WTC11 (cell line): ENCODE data around the gene TMEM212. TPM values are rescaled to one million over a fixed set of nuclear protein-coding genes. Genes with fewer than 3 reads are reported as not detected.

Experiments
- ATAC-seq: fragments of 200-7000 bp; cut with Tn5 transposase; 2 replicates; pipeline ENCODE4 v1.10.0; 2021; ENCODE audit warnings: mild to moderate bottlenecking, moderate library complexity
- CTCF ChIA-PET: fragments of 300-600 bp; sonication (Branson Sonifier 250); formaldehyde crosslinking; loops from one replicate; lab custom pipeline; 2021; ENCODE audit warnings: antibody characterized with exemption; lab: Charles Lee
- POLR2A ChIA-PET: fragments of 350-600 bp; sonication (Branson Sonifier 250); formaldehyde crosslinking; loops from one replicate; lab custom pipeline; 2021; ENCODE audit warnings: antibody characterized with exemption; lab: Charles Lee
- DNase-seq: peaks from one replicate; pipeline ENCODE4 v3.0.0; 2021; ENCODE audit warnings: low spot score
- H3K27ac Mint-ChIP-seq: 2 replicates; pipeline ENCODE4 v1.8.0; 2021; ENCODE audit warnings: mixed read lengths
- H3K27me3 Mint-ChIP-seq: 2 replicates; pipeline ENCODE4 v1.8.0; 2021; ENCODE audit warnings: low read depth, mild to moderate bottlenecking, moderate library complexity, mixed read lengths
- H3K36me3 Mint-ChIP-seq: 2 replicates; pipeline ENCODE4 v1.8.0; 2021; ENCODE audit warnings: mixed read lengths
- H3K4me1 Mint-ChIP-seq: 2 replicates; pipeline ENCODE4 v1.8.0; 2022; ENCODE audit warnings: mixed read lengths
- H3K4me3 Mint-ChIP-seq: 2 replicates; pipeline ENCODE4 v1.8.0; 2021; ENCODE audit warnings: mild to moderate bottlenecking, moderate library complexity, mixed read lengths
- H3K9me3 Mint-ChIP-seq: 2 replicates; pipeline ENCODE4 v1.8.0; 2021; ENCODE audit warnings: mixed read lengths
- CREB1 ChIP-seq: sonication (generic); formaldehyde crosslinking; IDR thresholded peaks from 2 replicates; pipeline ENCODE4 v1.8.0; 2023; ENCODE audit warnings: mild to moderate bottlenecking, missing genetic modification reagents
- CREM ChIP-seq: sonication (generic); formaldehyde crosslinking; IDR thresholded peaks from 2 replicates; pipeline ENCODE4 v1.8.1; 2022; ENCODE audit warnings: mild to moderate bottlenecking, missing genetic modification reagents, moderate library complexity
- E2F1 ChIP-seq: sonication (generic); formaldehyde crosslinking; IDR thresholded peaks from 2 replicates; pipeline ENCODE4 v1.8.0; 2022; ENCODE audit warnings: mild to moderate bottlenecking, missing genetic modification reagents
- ETV6 ChIP-seq: sonication (generic); formaldehyde crosslinking; IDR thresholded peaks from 2 replicates; pipeline ENCODE4 v1.8.1; 2022; ENCODE audit warnings: mild to moderate bottlenecking, missing genetic modification reagents
- FOXK1 ChIP-seq: sonication (generic); formaldehyde crosslinking; IDR thresholded peaks from 2 replicates; pipeline ENCODE4 v1.8.0; 2022; ENCODE audit warnings: mild to moderate bottlenecking, moderate library complexity, missing genetic modification reagents
- GTF2I ChIP-seq: fragments of 250-450 bp; sonication (Bioruptor Pico); conservative IDR thresholded peaks from 2 replicates; pipeline ENCODE4 v1.4.0; 2021; ENCODE audit warnings: mild to moderate bottlenecking
- HMGXB4 ChIP-seq: sonication (generic); formaldehyde crosslinking; IDR thresholded peaks from 2 replicates; pipeline ENCODE4 v1.8.1; 2023; ENCODE audit warnings: mild to moderate bottlenecking, moderate library complexity, missing genetic modification reagents
- IRF2 ChIP-seq: sonication (generic); formaldehyde crosslinking; IDR thresholded peaks from 2 replicates; pipeline ENCODE4 v1.8.0; 2022; ENCODE audit warnings: low read depth, missing genetic modification reagents, borderline replicate concordance
- JAZF1 ChIP-seq: fragments of 250-450 bp; sonication (Bioruptor Pico); IDR thresholded peaks from 2 replicates; pipeline ENCODE4 v1.9.0; 2021; ENCODE audit warnings: moderate library complexity, mild to moderate bottlenecking, inconsistent platforms
- JUN ChIP-seq: sonication (generic); formaldehyde crosslinking; IDR thresholded peaks from 2 replicates; pipeline ENCODE4 v1.8.0; 2023; ENCODE audit warnings: mild to moderate bottlenecking, missing genetic modification reagents
- NFE2L1 ChIP-seq: sonication (generic); formaldehyde crosslinking; IDR thresholded peaks from 2 replicates; pipeline ENCODE4 v1.8.1; 2023; ENCODE audit warnings: missing genetic modification reagents
- PRDM15 ChIP-seq: sonication (generic); formaldehyde crosslinking; IDR thresholded peaks from 2 replicates; pipeline ENCODE4 v1.8.0; 2022; ENCODE audit warnings: missing genetic modification reagents
- RELA ChIP-seq: sonication (generic); formaldehyde crosslinking; IDR thresholded peaks from 2 replicates; pipeline ENCODE4 v1.8.1; 2022; ENCODE audit warnings: missing genetic modification reagents, mild to moderate bottlenecking, borderline replicate concordance
- SMAD4 ChIP-seq: sonication (generic); formaldehyde crosslinking; IDR thresholded peaks from 2 replicates; pipeline ENCODE4 v1.8.0; 2022; ENCODE audit warnings: mild to moderate bottlenecking, missing genetic modification reagents
- TCF7 ChIP-seq: sonication (generic); formaldehyde crosslinking; IDR thresholded peaks from 2 replicates; pipeline ENCODE4 v1.8.0; 2022; ENCODE audit warnings: mild to moderate bottlenecking, low read depth, missing genetic modification reagents, moderate library complexity
- USF1 ChIP-seq: sonication (generic); formaldehyde crosslinking; IDR thresholded peaks from 2 replicates; pipeline ENCODE4 v1.8.0; 2022; ENCODE audit warnings: mild to moderate bottlenecking, missing genetic modification reagents
- ZMAT4 ChIP-seq: fragments of 250-450 bp; sonication (Bioruptor Pico); IDR thresholded peaks from 2 replicates; pipeline ENCODE4 v1.9.0; 2021; ENCODE audit warnings: mild to moderate bottlenecking
- ZNF138 ChIP-seq: sonication (generic); formaldehyde crosslinking; conservative IDR thresholded peaks from 2 replicates; pipeline ENCODE4 v1.8.1; 2022; ENCODE audit warnings: mild to moderate bottlenecking, moderate library complexity, missing genetic modification reagents
- ZNF281 ChIP-seq: sonication (generic); formaldehyde crosslinking; IDR thresholded peaks from 2 replicates; pipeline ENCODE4 v1.8.0; 2023; ENCODE audit warnings: mild to moderate bottlenecking, missing genetic modification reagents
- total RNA-seq: library from RNA; stranded (reverse); gene quantifications from 3 replicates; pipeline ENCODE4 v1.2.3, GENCODE V29; 2021
- TF ChIP-seq, protein P1 (sequence below): sonication (generic); formaldehyde crosslinking; IDR thresholded peaks from 2 replicates; pipeline ENCODE4 v1.8.1; 2022; ENCODE audit warnings: low read depth, mild to moderate bottlenecking, moderate library complexity, missing genetic modification reagents, borderline replicate concordance
- TF ChIP-seq, protein P2 (sequence below): sonication (generic); formaldehyde crosslinking; IDR thresholded peaks from 2 replicates; pipeline ENCODE4 v1.8.1; 2022; ENCODE audit warnings: low read depth, missing genetic modification reagents, borderline replicate concordance

Gene TMEM212
- total RNA-seq, 1 experiment from 2014 or later = not detected

DNA sequence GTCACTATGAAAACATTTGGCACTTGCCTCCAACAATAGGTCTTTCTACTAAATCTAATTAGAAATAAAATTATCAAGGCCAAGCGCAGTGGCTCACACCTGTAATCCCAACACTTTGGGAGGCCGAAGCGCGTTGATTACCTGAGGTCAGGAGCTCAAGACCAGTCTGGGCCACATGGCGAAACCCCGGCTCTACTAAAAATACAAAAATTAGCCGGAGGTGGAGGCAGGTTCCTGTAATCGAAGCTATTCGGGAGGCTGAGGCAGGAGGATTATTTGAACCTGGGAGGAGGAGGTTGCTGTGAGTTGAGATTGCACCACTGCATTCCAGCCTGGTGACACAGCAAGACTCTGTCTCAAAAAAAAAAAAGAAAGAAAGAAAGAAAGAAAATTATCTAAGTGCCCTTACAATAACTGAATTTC is 31.2 kb upstream of the TMEM212 start (continued):
- TF ChIP-seq RELA (no peak), ZNF281 (no peak), JAZF1 (CRISPR knock-in tag) (no peak), IRF2 (CRISPR knock-in tag) (no peak), USF1 (CRISPR knock-in tag) (no peak), NFE2L1 (CRISPR knock-in tag) (no peak), FOXK1 (CRISPR knock-in tag) (no peak), ZMAT4 (CRISPR knock-in tag) (no peak), ZNF138 (CRISPR knock-in tag) (no peak), TCF7 (CRISPR knock-in tag) (no peak)
- TF ChIP-seq, protein P1, sequence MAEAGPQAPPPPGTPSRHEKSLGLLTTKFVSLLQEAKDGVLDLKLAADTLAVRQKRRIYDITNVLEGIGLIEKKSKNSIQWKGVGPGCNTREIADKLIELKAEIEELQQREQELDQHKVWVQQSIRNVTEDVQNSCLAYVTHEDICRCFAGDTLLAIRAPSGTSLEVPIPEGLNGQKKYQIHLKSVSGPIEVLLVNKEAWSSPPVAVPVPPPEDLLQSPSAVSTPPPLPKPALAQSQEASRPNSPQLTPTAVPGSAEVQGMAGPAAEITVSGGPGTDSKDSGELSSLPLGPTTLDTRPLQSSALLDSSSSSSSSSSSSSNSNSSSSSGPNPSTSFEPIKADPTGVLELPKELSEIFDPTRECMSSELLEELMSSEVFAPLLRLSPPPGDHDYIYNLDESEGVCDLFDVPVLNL (CRISPR knock-in tag) = no peak

DNA sequence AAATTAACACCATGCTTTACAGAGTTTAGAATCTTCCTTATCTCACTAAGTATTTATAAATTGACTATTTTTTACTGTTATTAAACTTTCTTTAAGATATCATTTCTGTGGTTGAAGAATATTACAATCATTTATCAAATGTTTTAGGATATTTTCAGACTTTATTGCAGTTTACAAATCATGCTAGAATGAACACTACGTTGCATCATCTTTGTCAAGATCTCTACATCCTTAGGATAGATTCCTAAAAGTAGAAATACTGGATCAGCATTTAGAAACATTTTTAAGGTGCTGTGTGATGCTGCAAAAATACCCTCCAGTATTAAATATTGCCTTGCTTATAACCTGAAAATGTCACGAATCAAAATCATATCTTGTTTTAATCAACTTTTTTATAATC is 30.3 kb upstream of the TMEM212 start:
- CTCF ChIA-PET = interaction anchor here (1.4 kb wide), 1 partner anchor 17 kb away, joined by 4 read pairs; no protein-coding TSS in a partner anchor

DNA sequence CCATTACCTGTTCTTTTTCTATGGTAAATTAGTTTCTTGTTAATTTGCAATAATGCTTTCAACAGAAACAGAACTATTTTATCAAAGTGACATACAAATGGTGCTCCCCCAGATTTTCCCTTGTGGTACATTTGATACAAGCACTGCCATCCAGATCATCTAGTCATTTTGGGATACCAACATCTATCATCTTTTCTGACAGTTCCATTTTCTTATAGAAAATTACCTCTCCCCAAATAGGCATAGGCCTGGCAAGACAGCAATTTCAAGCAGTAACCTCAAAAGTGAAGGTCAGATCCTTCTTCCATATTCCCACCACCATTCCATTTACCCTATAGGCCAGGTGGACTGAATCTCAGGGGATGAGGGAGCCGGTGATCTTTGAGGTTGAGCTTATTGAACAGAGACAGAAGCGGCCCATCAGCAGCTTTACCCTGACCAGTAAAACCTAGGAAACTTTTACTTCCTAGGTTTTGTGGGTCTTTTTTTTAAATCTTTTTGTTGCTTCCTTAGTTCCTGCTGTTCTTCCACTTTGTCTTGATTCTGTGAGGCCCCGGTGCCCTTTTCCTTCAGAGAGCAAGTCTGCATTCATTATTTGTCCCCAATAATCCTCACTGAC is 29.8 kb upstream of the TMEM212 start:
- no peak overlapping the region for H3K27ac Mint-ChIP-seq
- H3K36me3 Mint-ChIP-seq = no peaks in the 10 kb centered on the region
- DNase-seq = no peak
- H3K27me3 Mint-ChIP-seq = peaks cover 35% of the 10 kb centered on the region
- no peak for ATAC-seq
- H3K4me3 Mint-ChIP-seq = no peak overlapping the region
- H3K9me3 Mint-ChIP-seq = peaks cover 5% of the 10 kb centered on the region
- ChIA-PET CTCF (interaction anchor here (1.0 to 1.1 kb wide), 2 partner anchors 11 to 199 kb away, joined by 3 to 4 read pairs; no protein-coding TSS in a partner anchor), POLR2A (no interaction called here)
- peaks cover 10% of the 10 kb centered on the region for H3K4me1 Mint-ChIP-seq
- no peak for TF ChIP-seq CREB1 (CRISPR knock-in tag)
- TF ChIP-seq JUN (CRISPR knock-in tag) = no peak
- TF ChIP-seq HMGXB4 = no peak
- no peak for TF ChIP-seq PRDM15
- no peak for TF ChIP-seq CREM (CRISPR knock-in tag)
- TF ChIP-seq, protein P2, sequence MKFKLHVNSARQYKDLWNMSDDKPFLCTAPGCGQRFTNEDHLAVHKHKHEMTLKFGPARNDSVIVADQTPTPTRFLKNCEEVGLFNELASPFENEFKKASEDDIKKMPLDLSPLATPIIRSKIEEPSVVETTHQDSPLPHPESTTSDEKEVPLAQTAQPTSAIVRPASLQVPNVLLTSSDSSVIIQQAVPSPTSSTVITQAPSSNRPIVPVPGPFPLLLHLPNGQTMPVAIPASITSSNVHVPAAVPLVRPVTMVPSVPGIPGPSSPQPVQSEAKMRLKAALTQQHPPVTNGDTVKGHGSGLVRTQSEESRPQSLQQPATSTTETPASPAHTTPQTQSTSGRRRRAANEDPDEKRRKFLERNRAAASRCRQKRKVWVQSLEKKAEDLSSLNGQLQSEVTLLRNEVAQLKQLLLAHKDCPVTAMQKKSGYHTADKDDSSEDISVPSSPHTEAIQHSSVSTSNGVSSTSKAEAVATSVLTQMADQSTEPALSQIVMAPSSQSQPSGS (CRISPR knock-in tag) = no peak
- no peak for TF ChIP-seq GTF2I (CRISPR knock-in tag)
- no peak for TF ChIP-seq SMAD4 (CRISPR knock-in tag)
- TF ChIP-seq E2F1 (CRISPR knock-in tag) = no peak

More for the DNA sequence above, 30.3 kb upstream of the TMEM212 start:
- no peak for ATAC-seq
- POLR2A ChIA-PET = no interaction called here
- DNase-seq = no peak
- peaks cover 3% of the 10 kb centered on the region for H3K9me3 Mint-ChIP-seq
- H3K27me3 Mint-ChIP-seq = peaks cover 36% of the 10 kb centered on the region
- H3K27ac Mint-ChIP-seq = no peak overlapping the region
- TF ChIP-seq ETV6 (CRISPR knock-in tag) = no peak
- no peak overlapping the region for H3K4me3 Mint-ChIP-seq
- H3K36me3 Mint-ChIP-seq = no peaks in the 10 kb centered on the region
- peaks cover 10% of the 10 kb centered on the region for H3K4me1 Mint-ChIP-seq
